ENCODE measurements around the gene DHRSX.
"Not testable (repeated sequence)": the region's sequence is repeated elsewhere in the genome, so short reads cannot be mapped to it uniquely, and the experiment has no call there.

Gene DHRSX

DNA sequence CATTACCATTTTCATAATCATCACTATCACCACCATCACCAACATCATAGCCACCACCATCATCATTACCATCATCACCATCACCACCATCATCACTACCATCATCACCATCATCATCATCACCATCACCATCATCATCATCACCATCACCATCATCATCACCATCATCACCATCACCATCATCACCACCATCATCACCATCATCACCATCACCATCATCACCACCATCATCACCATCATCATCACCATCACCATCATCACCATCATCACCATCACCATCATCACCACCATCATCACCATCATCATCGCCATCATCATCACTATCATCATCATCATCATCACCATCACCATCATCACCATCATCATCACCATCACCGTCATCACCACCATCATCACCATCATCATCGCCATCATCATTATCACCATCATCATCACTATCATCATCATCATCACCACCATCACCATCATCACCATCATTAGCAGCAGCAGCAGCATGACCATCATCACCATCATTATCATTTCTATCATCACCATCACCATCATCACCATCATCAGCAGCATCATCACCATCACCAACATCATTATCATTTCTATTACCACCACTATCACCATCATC is 118.2 kb downstream of the DHRSX start:
- not testable (repeated sequence) for H3K4me3 ChIP-seq (ENCODE audit: low read length); H3K4me1 ChIP-seq (ENCODE audit: insufficient read depth, low read length); H3K27ac ChIP-seq (ENCODE audit: low read length); H3K27me3 ChIP-seq (ENCODE audit: insufficient read depth, low read length); H3K36me3 ChIP-seq (ENCODE audit: insufficient read depth, low read depth, low read length); H3K9ac ChIP-seq (ENCODE audit: low read depth, low read length); H3K9me3 ChIP-seq (ENCODE audit: insufficient read depth, low read depth, low read length)

DNA sequence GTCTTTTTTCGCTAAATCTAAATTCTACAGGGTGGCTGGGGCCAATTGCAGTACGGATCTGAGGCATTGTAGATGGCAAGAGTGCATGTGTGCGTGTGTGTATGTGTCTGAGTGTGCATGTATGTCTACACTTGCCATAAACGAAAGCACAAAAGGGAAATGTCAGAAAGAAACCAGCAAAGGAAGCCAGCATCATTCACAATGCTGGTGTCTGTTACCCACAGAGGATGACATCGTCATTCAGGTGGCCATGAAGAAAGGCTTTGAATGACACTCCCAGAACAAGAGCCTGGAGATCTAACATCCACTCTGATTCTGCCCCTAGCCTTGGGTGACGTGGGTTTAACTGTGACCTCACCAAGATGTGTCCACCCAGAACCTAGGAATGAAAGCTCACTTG is 124.6 kb downstream of the DHRSX start:
- Histone ChIP-seq H3K9me3 (ENCODE audit: insufficient read depth, low read depth, low read length) (no peaks in the 10 kb centered on the region), H3K27me3 (ENCODE audit: insufficient read depth, low read length) (no peaks in the 10 kb centered on the region), H3K4me1 (ENCODE audit: insufficient read depth, low read length) (no peaks in the 10 kb centered on the region), H3K4me3 (ENCODE audit: low read length) (no peak overlapping the region), H3K9ac (ENCODE audit: low read depth, low read length) (no peak overlapping the region), H3K27ac (ENCODE audit: low read length) (no peak overlapping the region), H3K36me3 (ENCODE audit: insufficient read depth, low read depth, low read length) (peaks cover 5% of the 10 kb centered on the region; the same call in 1 of the 2 replicates)

DNA sequence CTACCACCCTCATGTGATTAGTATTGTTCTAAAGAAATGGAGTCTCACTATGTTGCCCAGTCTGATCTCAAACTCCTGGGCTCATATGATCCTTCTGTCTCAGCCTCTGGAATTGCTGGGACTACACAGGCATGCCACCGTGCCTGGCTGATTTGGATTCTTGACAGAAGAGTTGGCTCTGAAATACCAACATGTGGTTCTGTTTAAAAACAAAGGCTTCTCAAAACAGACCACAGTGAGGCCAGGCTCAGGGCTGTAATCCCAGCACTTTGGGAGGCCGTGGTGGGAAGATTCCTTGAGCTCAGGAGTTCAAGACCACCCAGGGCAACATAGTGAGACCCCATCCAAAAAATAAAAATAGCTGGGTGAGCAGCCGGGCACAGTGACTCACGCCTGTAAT is 126.7 kb downstream of the DHRSX start:
- Histone ChIP-seq H3K27me3 (ENCODE audit: insufficient read depth, low read length) (no peaks in the 10 kb centered on the region), H3K4me3 (ENCODE audit: low read length) (no peak overlapping the region), H3K9me3 (ENCODE audit: insufficient read depth, low read depth, low read length) (no peaks in the 10 kb centered on the region), H3K4me1 (ENCODE audit: insufficient read depth, low read length) (no peaks in the 10 kb centered on the region), H3K9ac (ENCODE audit: low read depth, low read length) (no peak overlapping the region), H3K36me3 (ENCODE audit: insufficient read depth, low read depth, low read length) (peaks cover 4% of the 10 kb centered on the region; the same call in 1 of the 2 replicates), H3K27ac (ENCODE audit: low read length) (no peak overlapping the region)

DNA sequence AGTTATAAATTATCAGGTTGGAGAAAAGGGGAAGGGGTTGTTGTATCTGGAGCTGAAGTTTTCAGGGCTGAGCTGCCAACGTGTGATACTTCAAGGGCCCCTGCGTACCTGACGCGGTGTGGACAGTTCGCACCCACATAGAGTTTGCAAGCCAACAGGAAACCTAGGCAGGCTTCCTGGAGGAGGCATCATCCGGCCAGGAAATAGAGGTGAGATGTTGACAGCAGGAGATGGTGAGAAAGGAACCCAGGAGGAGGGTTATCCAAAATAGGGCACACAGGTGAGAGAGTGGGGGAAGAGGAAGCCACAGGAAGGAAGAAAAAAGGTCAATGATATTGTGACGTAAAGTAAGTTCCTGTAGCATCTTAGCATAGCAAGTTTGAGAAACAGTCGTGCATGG is 127.2 kb downstream of the DHRSX start:
- H3K4me1 ChIP-seq (ENCODE audit: insufficient read depth, low read length) = no peaks in the 10 kb centered on the region
- peak overlapping the region; percentile 11 for H3K27ac ChIP-seq (ENCODE audit: low read length)
- peaks cover 3% of the 10 kb centered on the region; the same call in 1 of the 2 replicates for H3K36me3 ChIP-seq (ENCODE audit: insufficient read depth, low read depth, low read length)
- H3K9ac ChIP-seq (ENCODE audit: low read depth, low read length) = no peak overlapping the region
- H3K27me3 ChIP-seq (ENCODE audit: insufficient read depth, low read length) = no peaks in the 10 kb centered on the region
- H3K9me3 ChIP-seq (ENCODE audit: insufficient read depth, low read depth, low read length) = no peaks in the 10 kb centered on the region
- no peak overlapping the region for H3K4me3 ChIP-seq (ENCODE audit: low read length)

DNA sequence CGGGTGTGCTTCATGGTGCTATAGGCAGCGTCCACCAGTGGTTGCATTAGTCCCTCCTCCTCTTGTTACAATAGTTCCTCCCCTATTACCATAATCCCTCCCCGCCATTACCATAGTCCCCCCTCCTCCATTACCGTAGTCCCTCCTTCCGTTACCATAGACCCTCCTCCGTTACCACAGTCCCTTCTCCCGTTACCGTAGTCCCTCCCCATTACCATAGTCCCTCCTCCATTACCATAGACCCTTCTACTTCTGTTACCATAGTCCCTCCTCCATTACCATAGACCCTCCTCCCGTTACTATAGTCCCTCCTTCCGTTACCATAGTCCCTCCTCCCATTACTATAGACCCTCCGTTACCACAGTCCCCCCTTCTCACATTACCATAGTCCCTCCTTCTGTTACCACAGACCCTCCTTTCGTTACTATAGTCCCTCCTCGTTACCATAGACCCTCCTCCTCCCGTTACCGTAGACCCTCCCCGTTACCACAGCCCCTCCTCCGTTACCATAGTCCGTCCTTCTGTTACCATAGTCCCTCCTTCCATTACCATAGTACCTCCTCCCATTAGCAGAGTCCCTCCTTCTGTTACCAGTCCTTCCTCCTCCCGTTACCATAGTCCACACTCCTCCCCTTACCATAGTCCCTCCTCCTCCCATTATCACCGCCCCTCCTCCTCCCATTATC is 129.6 kb downstream of the DHRSX start:
- H3K9ac ChIP-seq (ENCODE audit: low read depth, low read length) = no peak overlapping the region
- no peaks in the 10 kb centered on the region for H3K9me3 ChIP-seq (ENCODE audit: insufficient read depth, low read depth, low read length)
- no peaks in the 10 kb centered on the region for H3K4me1 ChIP-seq (ENCODE audit: insufficient read depth, low read length)
- no peak overlapping the region for H3K4me3 ChIP-seq (ENCODE audit: low read length)
- no peaks in the 10 kb centered on the region for H3K27me3 ChIP-seq (ENCODE audit: insufficient read depth, low read length)
- H3K36me3 ChIP-seq (ENCODE audit: insufficient read depth, low read depth, low read length) = peaks cover 3% of the 10 kb centered on the region; the same call in 1 of the 2 replicates
- H3K27ac ChIP-seq (ENCODE audit: low read length) = no peak overlapping the region

DNA sequence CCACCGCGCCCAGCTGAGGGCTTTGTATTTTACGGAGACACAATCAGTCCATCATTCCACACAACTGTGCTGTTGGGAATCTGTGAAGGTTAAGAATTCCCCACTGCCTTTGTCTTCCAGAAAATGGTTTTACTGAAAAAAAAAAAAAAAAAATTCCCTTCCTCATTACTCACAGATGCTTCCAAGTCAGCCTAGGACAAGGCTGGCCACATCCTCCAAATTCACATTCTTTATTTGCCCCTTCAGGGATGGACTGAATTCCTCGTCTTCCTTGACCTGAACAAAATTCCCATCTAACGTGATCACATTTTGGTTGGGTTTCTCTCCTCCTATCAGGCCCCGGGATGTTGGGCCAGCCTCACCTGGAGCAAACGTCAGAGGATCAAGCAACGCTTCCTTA is 130.3 kb downstream of the DHRSX start:
- H3K27ac ChIP-seq (ENCODE audit: low read length) = no peak overlapping the region
- H3K4me3 ChIP-seq (ENCODE audit: low read length) = no peak overlapping the region
- no peak overlapping the region for H3K9ac ChIP-seq (ENCODE audit: low read depth, low read length)
- no peaks in the 10 kb centered on the region for H3K27me3 ChIP-seq (ENCODE audit: insufficient read depth, low read length)
- no peaks in the 10 kb centered on the region for H3K9me3 ChIP-seq (ENCODE audit: insufficient read depth, low read depth, low read length)
- peaks cover 3% of the 10 kb centered on the region; the same call in 1 of the 2 replicates for H3K36me3 ChIP-seq (ENCODE audit: insufficient read depth, low read depth, low read length)
- no peaks in the 10 kb centered on the region for H3K4me1 ChIP-seq (ENCODE audit: insufficient read depth, low read length)

DNA sequence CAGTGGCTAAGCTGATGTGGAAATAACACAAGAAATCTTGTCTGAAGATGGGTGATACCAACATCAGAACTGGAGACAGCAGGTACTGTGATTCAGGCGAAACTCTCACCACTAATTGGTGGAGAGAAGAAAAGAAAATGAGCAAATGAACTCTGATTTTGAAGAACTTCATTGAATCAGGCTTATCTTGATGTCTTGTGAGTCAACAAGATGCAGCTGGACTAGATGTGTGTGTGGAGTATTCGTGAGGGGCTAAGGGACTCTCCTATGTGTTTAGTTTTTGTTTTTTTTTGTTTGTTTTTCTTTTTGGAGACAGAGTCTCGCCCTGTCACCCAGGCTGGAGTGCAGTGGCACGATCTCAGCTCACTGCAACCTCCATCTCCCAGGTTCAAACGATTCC is 131.6 kb downstream of the DHRSX start:
- H3K4me1 ChIP-seq (ENCODE audit: insufficient read depth, low read length) = no peaks in the 10 kb centered on the region
- no peak overlapping the region for H3K4me3 ChIP-seq (ENCODE audit: low read length)
- 0 out of 2 replicates have a peak, but pooled peaks cover 1% of the 10 kb centered on the region for H3K9me3 ChIP-seq (ENCODE audit: insufficient read depth, low read depth, low read length)
- no peak overlapping the region for H3K27ac ChIP-seq (ENCODE audit: low read length)
- H3K9ac ChIP-seq (ENCODE audit: low read depth, low read length) = no peak overlapping the region
- H3K36me3 ChIP-seq (ENCODE audit: insufficient read depth, low read depth, low read length) = peaks cover 3% of the 10 kb centered on the region
- H3K27me3 ChIP-seq (ENCODE audit: insufficient read depth, low read length) = no peaks in the 10 kb centered on the region

DNA sequence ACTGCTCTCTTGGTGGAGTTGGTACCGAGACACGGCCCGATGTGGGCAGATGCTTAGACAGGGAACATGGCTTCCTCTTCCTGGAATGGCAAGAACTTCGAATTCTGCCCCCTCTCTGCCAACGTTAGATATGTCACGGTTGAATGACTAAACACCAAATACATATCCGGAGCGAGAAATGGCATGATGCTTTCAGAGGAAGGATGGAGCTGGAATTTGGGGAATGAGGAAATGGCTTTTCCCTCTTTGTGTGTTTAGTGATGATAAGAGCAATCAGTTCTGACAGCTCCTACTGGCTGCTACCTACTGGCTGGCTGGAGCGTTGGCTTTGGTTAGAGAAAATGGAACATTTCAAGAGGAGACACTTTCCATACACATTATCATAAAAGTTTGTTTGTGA is 140.0 kb downstream of the DHRSX start:
- no peak overlapping the region for H3K4me3 ChIP-seq (ENCODE audit: low read length)
- no peak overlapping the region for H3K27ac ChIP-seq (ENCODE audit: low read length)
- no peaks in the 10 kb centered on the region for H3K4me1 ChIP-seq (ENCODE audit: insufficient read depth, low read length)
- no peaks in the 10 kb centered on the region for H3K27me3 ChIP-seq (ENCODE audit: insufficient read depth, low read length)
- H3K9ac ChIP-seq (ENCODE audit: low read depth, low read length) = no peak overlapping the region
- H3K9me3 ChIP-seq (ENCODE audit: insufficient read depth, low read depth, low read length) = peaks cover 9% of the 10 kb centered on the region
- H3K36me3 ChIP-seq (ENCODE audit: insufficient read depth, low read depth, low read length) = no peaks in the 10 kb centered on the region; the same call in 1 of the 2 replicates

DNA sequence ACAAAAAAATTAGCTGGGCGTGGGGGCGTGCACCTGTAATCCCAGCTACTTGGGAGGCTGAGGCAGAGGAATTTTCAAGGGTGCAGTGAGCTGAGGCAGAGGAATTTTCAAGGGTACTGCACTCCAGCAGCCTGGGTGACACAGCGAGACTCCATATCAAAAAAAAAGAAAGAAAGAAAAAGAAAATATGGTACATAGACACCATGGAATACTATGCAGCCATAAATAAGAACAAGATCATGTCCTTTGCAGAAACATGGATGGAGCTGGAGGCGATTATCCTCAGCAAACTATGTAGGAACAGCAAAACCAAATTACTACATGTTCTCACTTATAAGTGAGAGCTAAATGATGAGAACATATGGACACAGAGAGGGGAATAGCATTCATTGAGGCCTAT is 141.3 kb downstream of the DHRSX start:
- not testable (repeated sequence) for H3K27me3 ChIP-seq (ENCODE audit: insufficient read depth, low read length); H3K4me3 ChIP-seq (ENCODE audit: low read length); H3K4me1 ChIP-seq (ENCODE audit: insufficient read depth, low read length); H3K9me3 ChIP-seq (ENCODE audit: insufficient read depth, low read depth, low read length); H3K36me3 ChIP-seq (ENCODE audit: insufficient read depth, low read depth, low read length); H3K9ac ChIP-seq (ENCODE audit: low read depth, low read length); H3K27ac ChIP-seq (ENCODE audit: low read length)

DNA sequence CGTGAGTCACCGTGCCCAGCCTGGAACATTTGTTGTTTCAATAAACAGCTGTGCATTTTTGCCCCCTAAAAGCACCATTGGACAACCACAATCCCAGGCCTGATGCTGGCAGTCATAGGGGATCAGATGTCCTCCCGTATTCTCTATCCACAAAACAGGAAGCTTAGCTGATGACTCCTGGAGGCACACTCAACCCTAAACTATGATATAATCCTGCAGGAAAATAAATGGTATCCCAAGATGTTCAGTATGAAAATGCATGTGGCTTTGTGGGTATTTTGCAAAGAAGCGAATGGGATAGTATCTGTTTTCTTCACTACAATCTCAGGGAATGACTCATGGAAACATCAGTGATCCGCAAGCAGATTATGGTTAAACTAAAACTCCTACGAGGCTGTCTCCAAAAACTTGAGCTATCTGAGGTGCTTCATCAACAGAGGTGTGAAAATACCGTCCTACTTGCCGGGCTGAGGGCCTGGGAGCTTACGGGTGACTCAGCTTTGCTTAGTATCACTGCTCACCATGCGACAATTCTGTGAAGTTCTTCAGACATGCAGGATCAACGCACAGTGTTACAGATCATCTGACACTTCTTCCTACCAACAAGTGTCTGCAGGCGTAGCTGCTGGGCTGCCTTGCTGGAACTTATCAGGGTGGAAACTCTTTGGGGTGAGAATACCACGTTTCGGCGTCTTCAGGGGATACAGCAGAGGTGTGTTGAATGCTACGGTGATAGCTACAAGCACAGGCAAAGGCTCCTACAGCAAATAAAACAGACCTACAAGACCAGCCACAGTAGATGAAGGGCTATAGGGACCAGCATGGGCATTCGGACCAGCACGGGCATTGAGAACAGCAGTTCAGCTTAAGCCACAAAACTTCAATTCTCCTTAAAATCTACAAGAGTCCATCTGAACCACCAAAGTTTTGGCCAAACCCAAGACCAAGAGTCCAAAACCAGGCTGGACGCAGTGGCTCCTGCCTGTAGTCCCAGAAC is 148.5 kb downstream of the DHRSX start:
- H3K4me3 ChIP-seq (ENCODE audit: low read length) = no peak overlapping the region
- no peaks in the 10 kb centered on the region for H3K9me3 ChIP-seq (ENCODE audit: insufficient read depth, low read depth, low read length)
- no peak overlapping the region for H3K9ac ChIP-seq (ENCODE audit: low read depth, low read length)
- no peaks in the 10 kb centered on the region; the same call in 1 of the 2 replicates for H3K4me1 ChIP-seq (ENCODE audit: insufficient read depth, low read length)
- H3K27me3 ChIP-seq (ENCODE audit: insufficient read depth, low read length) = no peaks in the 10 kb centered on the region
- H3K27ac ChIP-seq (ENCODE audit: low read length) = no peak overlapping the region
- no peaks in the 10 kb centered on the region for H3K36me3 ChIP-seq (ENCODE audit: insufficient read depth, low read depth, low read length)

DNA sequence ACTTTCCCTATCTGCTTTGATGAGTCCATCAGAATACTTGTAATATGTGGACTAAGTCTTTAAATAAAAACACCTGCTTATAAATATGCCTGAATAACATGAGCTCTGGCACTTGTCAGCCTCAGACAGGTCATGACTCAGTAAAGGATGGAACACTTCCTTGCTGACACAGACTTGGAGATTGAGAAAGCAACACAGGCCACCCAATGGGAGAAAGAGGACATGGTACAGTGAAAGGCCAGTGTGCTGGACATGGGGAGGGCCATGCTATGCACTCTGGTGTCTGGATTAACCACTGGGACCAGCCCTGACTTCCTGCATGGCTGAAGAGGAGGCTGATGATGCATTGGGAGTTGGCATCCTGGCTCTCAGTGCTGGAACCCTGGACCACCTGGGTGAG is 149.5 kb downstream of the DHRSX start:
- H3K36me3 ChIP-seq (ENCODE audit: insufficient read depth, low read depth, low read length) = no peaks in the 10 kb centered on the region
- H3K27ac ChIP-seq (ENCODE audit: low read length) = no peak overlapping the region
- no peak overlapping the region for H3K9ac ChIP-seq (ENCODE audit: low read depth, low read length)

More for the DNA sequence above, 149.5 kb downstream of the DHRSX start:
- no peaks in the 10 kb centered on the region; the same call in 1 of the 2 replicates for H3K4me1 ChIP-seq (ENCODE audit: insufficient read depth, low read length)
- no peaks in the 10 kb centered on the region for H3K9me3 ChIP-seq (ENCODE audit: insufficient read depth, low read depth, low read length)
- no peak overlapping the region for H3K4me3 ChIP-seq (ENCODE audit: low read length)
- H3K27me3 ChIP-seq (ENCODE audit: insufficient read depth, low read length) = no peaks in the 10 kb centered on the region

Data from iPS-20b (cell line).